IPS DF 6.9 (cell line): ENCODE measurements around the gene PROSER3.

Experiments used
- DNase-seq: peaks from one replicate; pipeline ENCODE4 v3.0.0-alpha.2; 2013; ENCODE audit warnings: low read depth, low spot score
- H3K27ac ChIP-seq: one replicate; pipeline ENCODE4 v1.5.1; 2013; ENCODE audit warnings: low read length, control low read depth
- H3K27me3 ChIP-seq: 2 replicates; pipeline ENCODE4 v1.6.1; 2013; ENCODE audit warnings: mild to moderate bottlenecking, low read length; ENCODE audit not compliant: control insufficient read depth, insufficient read depth
- H3K36me3 ChIP-seq: 2 replicates; pipeline ENCODE4 v1.6.1; 2013; ENCODE audit warnings: low read length; ENCODE audit not compliant: control insufficient read depth, insufficient read depth
- H3K4me1 ChIP-seq: 2 replicates; pipeline ENCODE4 v1.6.1; 2013; ENCODE audit warnings: low read length; ENCODE audit not compliant: control insufficient read depth, insufficient read depth
- H3K4me3 ChIP-seq: 2 replicates; pipeline ENCODE4 v1.5.1; 2013; ENCODE audit warnings: mild to moderate bottlenecking, low read length
- H3K9me3 ChIP-seq: 2 replicates; pipeline ENCODE4 v1.6.1; 2013; ENCODE audit warnings: low read length, inconsistent platforms; ENCODE audit not compliant: control insufficient read depth, insufficient read depth
- WGBS: extraction: QIAGEN DNeasy Blood & Tissue Kit; methylation state at CpG from one replicate; pipeline ENCODE4 v1.1.7; 2013; ENCODE audit warnings: mixed read lengths, missing lambda C conversion rate; ENCODE audit not compliant: insufficient read length, insufficient coverage; 5-methylcytosine and 5-hydroxymethylcytosine counted together

Gene PROSER3

DNA sequence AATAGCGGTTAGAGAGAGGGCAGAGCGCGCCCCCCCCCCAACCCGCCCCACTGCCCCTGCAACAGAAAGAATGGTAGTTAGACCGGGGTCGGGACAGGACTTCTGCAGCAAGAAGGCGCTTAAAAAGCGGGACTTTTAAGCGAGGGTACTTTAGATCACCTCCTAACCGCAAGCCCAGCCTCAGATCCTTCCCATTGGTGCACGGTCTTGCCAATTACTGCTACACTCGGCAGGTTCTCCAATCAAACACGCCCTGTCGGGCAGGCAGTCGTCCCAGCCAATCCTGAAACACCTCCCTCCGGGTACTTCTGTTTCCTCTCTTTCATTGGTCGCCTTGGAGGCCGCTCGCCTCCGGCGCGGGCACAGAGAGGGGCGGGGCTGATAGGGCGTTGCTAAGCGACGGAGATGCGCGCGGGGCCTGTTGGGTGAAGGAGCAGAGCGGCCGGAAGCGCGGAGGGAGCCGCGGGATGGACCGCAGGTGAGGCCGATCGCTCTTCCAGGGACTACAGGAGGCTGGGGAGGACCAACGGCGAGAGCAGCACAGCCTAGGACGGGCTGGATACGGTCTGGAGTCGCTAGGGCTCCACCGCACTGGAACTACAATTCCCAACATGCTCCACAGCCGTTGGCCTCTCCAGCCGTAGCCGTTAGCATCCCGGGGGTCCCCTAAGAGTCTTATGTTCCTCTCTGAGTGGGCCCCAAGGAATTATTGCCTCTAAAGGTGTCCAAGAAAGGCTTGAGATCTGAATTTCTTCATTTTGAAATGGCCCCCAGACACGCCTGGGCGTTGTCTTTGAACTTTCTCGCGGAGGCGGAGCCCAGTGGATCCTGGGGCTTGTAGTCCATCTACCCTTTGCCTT lies at the start of gene PROSER3:
Gene PROSER3, plus strand, starts transcription at position 428 of the 860 bp plus-strand sequence. Its CDS starts 40 bp downstream, at position 468.
- no CpG with 5 or more reads among the region's 53 CpGs for WGBS
- Histone ChIP-seq H3K4me3 (peak within 1 kb of the TSS; percentile 90), H3K27me3 (no peaks in the 10 kb centered on the region), H3K9me3 (no peaks in the 10 kb centered on the region), H3K4me1 (0 out of 2 replicates have a peak, but pooled peaks cover 2% of the 10 kb centered on the region), H3K36me3 (peaks cover 4% of the 10 kb centered on the region; the same call in 1 of the 2 replicates), H3K27ac (no peak within 1 kb of the TSS)
- peak; percentile 98 for DNase-seq

DNA sequence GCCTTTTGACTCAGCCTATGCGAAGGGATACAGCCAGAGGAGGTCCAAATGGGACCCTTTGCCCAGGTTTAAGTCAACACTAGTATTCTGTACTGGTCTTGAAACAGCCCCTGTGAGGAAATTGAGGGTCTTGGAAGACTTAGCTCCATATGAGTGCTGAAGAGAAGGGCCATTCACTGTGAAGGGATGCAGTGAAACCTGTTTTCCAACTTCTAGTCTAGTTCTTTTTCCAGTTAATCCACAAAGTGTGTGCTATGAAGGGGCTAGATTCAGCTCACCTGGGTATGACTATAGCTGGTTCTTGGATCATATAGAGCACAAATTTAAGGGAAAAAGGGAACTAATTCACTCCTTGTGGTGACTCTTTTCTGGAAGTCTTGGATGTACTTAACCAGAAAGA lies 49.6 kb upstream of the PROSER3 start:
- no CpG with 5 or more reads among the region's 1 CpG for WGBS
- no peaks in the 10 kb centered on the region for H3K9me3 ChIP-seq
- H3K4me1 ChIP-seq, result no peaks in the 10 kb centered on the region
- H3K4me3 ChIP-seq, result no peak overlapping the region
- DNase-seq, result no peak
- H3K36me3 ChIP-seq, result no peaks in the 10 kb centered on the region
- no peak overlapping the region for H3K27ac ChIP-seq
- H3K27me3 ChIP-seq, result no peaks in the 10 kb centered on the region; the same call in 1 of the 2 replicates

GRCh38 chr19:35710784-35711723 lies 46.9 kb upstream of the PROSER3 start:
- no peak overlapping the region for H3K27ac ChIP-seq
- no peaks in the 10 kb centered on the region for H3K9me3 ChIP-seq
- no CpG with 5 or more reads among the region's 13 CpGs for WGBS
- no peaks in the 10 kb centered on the region for H3K36me3 ChIP-seq
- no peak overlapping the region for H3K4me3 ChIP-seq
- peaks cover 8% of the 10 kb centered on the region for H3K4me1 ChIP-seq
- DNase-seq, result no peak
- H3K27me3 ChIP-seq, result no peaks in the 10 kb centered on the region

DNA sequence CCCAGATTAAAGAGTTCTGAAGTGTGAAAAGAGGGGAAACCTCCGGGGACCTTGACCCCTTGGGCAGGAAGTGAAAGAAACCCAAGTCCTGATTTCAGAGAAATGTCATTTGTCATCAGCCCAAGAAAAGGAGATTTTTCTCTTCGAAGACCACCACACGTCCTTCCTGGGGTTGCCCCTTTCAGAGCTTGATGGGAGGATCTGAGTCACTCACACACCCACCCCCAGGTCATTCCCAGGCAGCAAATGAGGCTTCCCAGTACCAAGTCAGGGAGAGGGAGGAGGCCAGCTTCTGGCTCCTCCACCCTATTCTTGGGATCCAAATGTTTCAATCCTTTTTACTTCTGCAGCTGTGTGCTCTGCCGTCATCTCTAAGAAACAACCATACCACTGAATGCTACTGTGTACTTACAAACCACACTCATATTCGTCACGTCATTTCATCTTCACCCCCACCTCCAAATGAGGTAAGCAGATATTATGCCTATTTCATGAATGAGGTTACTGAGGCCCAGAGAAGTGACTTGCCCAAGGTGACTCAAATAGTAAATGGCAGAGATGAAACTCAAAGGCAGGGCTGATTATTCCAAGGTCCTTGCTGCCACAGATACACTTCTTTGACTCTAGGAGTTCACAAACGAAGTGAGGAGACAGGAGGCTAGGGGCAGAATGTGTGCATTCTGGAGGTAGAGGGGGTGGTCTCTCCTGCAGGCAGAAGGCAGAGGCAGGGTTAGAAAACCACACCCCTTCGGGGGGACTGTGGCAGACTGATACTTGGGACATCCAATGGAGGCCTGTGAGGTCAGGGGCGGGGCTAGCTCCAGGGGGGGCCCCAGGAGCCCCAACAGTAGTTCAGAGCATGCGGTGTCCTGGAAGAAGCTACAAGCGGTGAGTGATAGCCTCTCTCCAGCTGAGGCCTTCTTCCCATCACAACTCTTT lies 45.1 kb upstream of the PROSER3 start:
- no peaks in the 10 kb centered on the region for H3K9me3 ChIP-seq
- no peaks in the 10 kb centered on the region for H3K36me3 ChIP-seq
- H3K27me3 ChIP-seq, result no peaks in the 10 kb centered on the region
- H3K4me3 ChIP-seq, result no peak overlapping the region
- DNase-seq, result no peak
- peaks cover 8% of the 10 kb centered on the region for H3K4me1 ChIP-seq
- no peak overlapping the region for H3K27ac ChIP-seq
- no CpG with 5 or more reads among the region's 11 CpGs for WGBS

DNA sequence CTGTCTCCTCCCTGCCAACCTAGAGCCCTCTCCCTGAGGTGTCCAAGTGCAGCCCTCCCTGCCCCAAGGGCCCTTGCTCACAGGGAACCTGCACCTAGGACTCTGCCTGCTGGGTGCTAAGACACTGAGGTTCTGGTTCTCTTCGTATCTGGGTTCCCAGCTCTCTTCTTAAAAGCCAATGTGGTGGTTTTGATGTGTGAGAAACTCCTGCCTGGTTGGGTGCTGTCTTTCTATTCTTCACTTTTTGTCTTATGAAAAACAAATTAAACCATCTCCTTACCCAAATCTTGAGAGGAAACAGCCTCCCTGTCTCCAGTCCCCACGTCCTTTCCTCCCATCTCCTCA lies 44.5 kb upstream of the PROSER3 start:
- Histone ChIP-seq H3K36me3 (no peaks in the 10 kb centered on the region), H3K4me1 (peaks cover 8% of the 10 kb centered on the region), H3K4me3 (no peak overlapping the region), H3K27me3 (no peaks in the 10 kb centered on the region), H3K27ac (no peak overlapping the region), H3K9me3 (no peaks in the 10 kb centered on the region)
- DNase-seq, result no peak
- no CpG with 5 or more reads among the region's 2 CpGs for WGBS

GRCh38 chr19:35713904-35714495 lies 44.0 kb upstream of the PROSER3 start:
- H3K27me3 ChIP-seq, result no peaks in the 10 kb centered on the region
- no CpG with 5 or more reads among the region's 12 CpGs for whole genome bisulfite sequencing
- no peak overlapping the region for H3K4me3 ChIP-seq

DNA sequence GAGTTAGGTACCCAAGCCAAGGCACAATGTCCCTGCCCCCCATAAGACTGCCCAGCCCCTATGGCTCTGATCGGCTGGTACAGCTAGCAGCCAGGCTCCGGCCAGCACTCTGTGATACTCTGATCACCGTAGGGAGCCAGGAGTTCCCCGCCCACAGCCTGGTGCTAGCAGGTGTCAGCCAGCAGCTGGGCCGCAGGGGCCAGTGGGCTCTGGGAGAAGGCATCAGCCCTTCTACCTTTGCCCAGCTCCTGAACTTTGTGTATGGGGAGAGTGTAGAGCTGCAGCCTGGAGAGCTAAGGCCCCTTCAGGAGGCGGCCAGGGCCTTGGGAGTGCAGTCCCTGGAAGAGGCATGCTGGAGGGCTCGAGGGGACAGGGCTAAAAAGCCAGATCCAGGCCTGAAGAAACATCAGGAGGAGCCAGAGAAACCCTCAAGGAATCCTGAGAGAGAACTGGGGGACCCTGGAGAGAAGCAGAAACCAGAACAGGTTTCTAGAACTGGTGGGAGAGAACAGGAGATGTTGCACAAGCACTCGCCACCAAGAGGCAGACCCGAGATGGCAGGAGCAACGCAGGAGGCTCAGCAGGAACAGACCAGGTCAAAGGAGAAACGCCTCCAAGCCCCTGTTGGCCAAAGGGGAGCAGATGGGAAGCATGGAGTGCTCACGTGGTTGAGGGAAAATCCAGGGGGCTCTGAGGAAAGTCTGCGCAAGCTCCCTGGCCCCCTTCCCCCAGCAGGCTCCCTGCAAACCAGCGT lies 43.2 kb upstream of the PROSER3 start:
- H3K4me3 ChIP-seq, result no peak overlapping the region

More at GRCh38 chr19:35713904-35714495, 44.0 kb upstream of the PROSER3 start:
- Histone ChIP-seq H3K4me1 (peaks cover 8% of the 10 kb centered on the region), H3K9me3 (no peaks in the 10 kb centered on the region), H3K27ac (no peak overlapping the region), H3K36me3 (no peaks in the 10 kb centered on the region)
- no peak for DNase-seq

GRCh38 chr19:35715355-35715809 lies 42.6 kb upstream of the PROSER3 start:
- Histone ChIP-seq H3K9me3 (no peaks in the 10 kb centered on the region), H3K36me3 (peaks cover 4% of the 10 kb centered on the region; the same call in 1 of the 2 replicates), H3K4me1 (peaks cover 8% of the 10 kb centered on the region), H3K27ac (no peak overlapping the region), H3K27me3 (no peaks in the 10 kb centered on the region), H3K4me3 (no peak overlapping the region)
- WGBS, result no CpG with 5 or more reads among the region's 7 CpGs
- no peak for DNase-seq

More for the DNA sequence above, 43.2 kb upstream of the PROSER3 start:
- Histone ChIP-seq H3K36me3 (peaks cover under 1% of the 10 kb centered on the region; the same call in 1 of the 2 replicates), H3K4me1 (peaks cover 8% of the 10 kb centered on the region), H3K27me3 (no peaks in the 10 kb centered on the region), H3K27ac (no peak overlapping the region), H3K9me3 (no peaks in the 10 kb centered on the region)
- no CpG with 5 or more reads among the region's 14 CpGs for WGBS
- no peak for DNase-seq
